IPS-11a (cell line): ENCODE measurements around the gene RAB27B.

ENCODE experiments used
- H3K4me3 ChIP-seq: one replicate; pipeline ENCODE4 v1.5.1; 2013; ENCODE audit warnings: low read depth, low read length, control low read depth

Gene RAB27B

GRCh38 chr18:54859667-54860421 is 31.6 kb downstream of the RAB27B start:
- H3K4me3 ChIP-seq: no peak overlapping the region

GRCh38 chr18:54860941-54861340 is 32.7 kb downstream of the RAB27B start:
- no peak overlapping the region for H3K4me3 ChIP-seq

- H3K4me3 ChIP-seq: no peak overlapping the region
Observed at GRCh38 chr18:54867131-54867530, 38.9 kb downstream of the RAB27B start.

GRCh38 chr18:54871231-54871630 is 43.0 kb downstream of the RAB27B start:
- H3K4me3 ChIP-seq: no peak overlapping the region

- no peak overlapping the region for H3K4me3 ChIP-seq
Observed at GRCh38 chr18:54872681-54873080, 44.4 kb downstream of the RAB27B start.

GRCh38 chr18:54873884-54874255 is 45.6 kb downstream of the RAB27B start:
- no peak overlapping the region for H3K4me3 ChIP-seq

GRCh38 chr18:54875063-54875462 is 46.8 kb downstream of the RAB27B start:
- no peak overlapping the region for H3K4me3 ChIP-seq

- H3K4me3 ChIP-seq: no peak overlapping the region
Observed at GRCh38 chr18:54877076-54877475, 48.8 kb downstream of the RAB27B start.

GRCh38 chr18:54878159-54878622 is 49.9 kb downstream of the RAB27B start:
- no peak overlapping the region for H3K4me3 ChIP-seq

GRCh38 chr18:54878659-54879358 is 50.5 kb downstream of the RAB27B start:
- no peak overlapping the region for H3K4me3 ChIP-seq

- no peak overlapping the region for H3K4me3 ChIP-seq
Observed at GRCh38 chr18:54879691-54880090, 51.4 kb downstream of the RAB27B start.

- no peak overlapping the region for H3K4me3 ChIP-seq
Observed at GRCh38 chr18:54880395-54881105, 52.3 kb downstream of the RAB27B start.

GRCh38 chr18:54881229-54881768 is 53.0 kb downstream of the RAB27B start:
- no peak overlapping the region for H3K4me3 ChIP-seq

- H3K4me3 ChIP-seq: no peak overlapping the region
Observed at GRCh38 chr18:54882318-54882717, 54.0 kb downstream of the RAB27B start.

- no peak overlapping the region for H3K4me3 ChIP-seq
Observed at GRCh38 chr18:54883816-54884604, 55.7 kb downstream of the RAB27B start.

- H3K4me3 ChIP-seq: no peak overlapping the region
Observed at GRCh38 chr18:54888378-54888777, 60.1 kb downstream of the RAB27B start.

- no peak overlapping the region for H3K4me3 ChIP-seq
Observed at GRCh38 chr18:54888933-54889332, 60.7 kb downstream of the RAB27B start.

GRCh38 chr18:54899500-54899899 is 71.2 kb downstream of the RAB27B start:
- H3K4me3 ChIP-seq: no peak overlapping the region

- H3K4me3 ChIP-seq: no peak overlapping the region
Observed at GRCh38 chr18:54900290-54900689, 72.0 kb downstream of the RAB27B start.

GRCh38 chr18:54904581-54904980 is 76.3 kb downstream of the RAB27B start:
- no peak overlapping the region for H3K4me3 ChIP-seq

- H3K4me3 ChIP-seq: no peak overlapping the region
Observed at GRCh38 chr18:54905629-54906028, 77.4 kb downstream of the RAB27B start.
